ENCODE results near the gene ITGA11.

The ITGA11 gene

DNA sequence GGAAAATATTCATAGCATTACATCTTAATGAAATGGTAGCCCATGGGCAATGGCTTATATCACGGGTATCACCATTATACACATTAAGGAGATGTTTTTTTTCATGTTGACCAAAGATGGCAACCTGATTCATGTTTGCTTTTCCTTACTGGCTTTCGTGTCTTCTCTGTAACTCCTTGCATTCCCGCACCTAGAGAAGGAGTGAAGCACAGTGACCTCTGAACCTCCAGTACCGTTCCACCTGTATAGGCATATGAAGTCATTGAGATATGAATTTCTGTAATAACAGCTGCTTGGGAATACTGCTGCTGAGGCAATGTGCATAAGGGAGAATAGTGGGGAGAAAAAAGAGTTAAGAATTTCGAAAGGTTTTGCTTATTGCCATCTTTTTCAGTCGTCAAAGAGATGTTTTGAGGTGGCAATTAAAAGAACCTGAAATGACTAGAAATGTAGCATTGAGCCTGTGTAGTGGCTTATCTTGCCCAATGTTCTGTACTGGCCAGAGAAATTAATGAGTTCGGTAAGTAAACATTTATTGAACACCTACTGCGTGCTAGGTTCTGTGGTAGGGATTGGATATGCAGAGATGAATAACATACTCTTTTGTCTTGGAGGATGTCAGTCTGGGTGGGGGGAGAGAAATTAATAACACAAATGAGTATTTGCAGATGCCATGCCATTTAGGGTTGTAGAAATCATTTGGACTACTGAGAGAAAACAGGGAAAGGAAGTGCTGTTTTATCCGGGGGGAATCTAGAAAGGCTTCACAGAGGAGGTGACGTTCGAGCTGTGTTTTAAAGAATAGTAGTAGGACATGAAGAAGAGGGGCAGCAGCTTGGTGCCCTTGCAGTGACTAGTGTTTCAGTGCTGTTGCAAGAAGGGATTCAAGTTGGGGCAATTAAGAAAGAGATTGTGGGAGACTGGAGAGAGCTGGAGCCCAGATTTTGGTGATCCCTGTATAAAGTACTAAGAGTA is 151.9 kb downstream of the ITGA11 start:
- DNase-seq: no peak

- peak; percentile 27 for DNase-seq
Measured at GRCh38 chr15:68278595-68279405, 153.2 kb downstream of the ITGA11 start.

- no peak for DNase-seq
Measured at GRCh38 chr15:68278345-68278594, 153.7 kb downstream of the ITGA11 start.

DNA sequence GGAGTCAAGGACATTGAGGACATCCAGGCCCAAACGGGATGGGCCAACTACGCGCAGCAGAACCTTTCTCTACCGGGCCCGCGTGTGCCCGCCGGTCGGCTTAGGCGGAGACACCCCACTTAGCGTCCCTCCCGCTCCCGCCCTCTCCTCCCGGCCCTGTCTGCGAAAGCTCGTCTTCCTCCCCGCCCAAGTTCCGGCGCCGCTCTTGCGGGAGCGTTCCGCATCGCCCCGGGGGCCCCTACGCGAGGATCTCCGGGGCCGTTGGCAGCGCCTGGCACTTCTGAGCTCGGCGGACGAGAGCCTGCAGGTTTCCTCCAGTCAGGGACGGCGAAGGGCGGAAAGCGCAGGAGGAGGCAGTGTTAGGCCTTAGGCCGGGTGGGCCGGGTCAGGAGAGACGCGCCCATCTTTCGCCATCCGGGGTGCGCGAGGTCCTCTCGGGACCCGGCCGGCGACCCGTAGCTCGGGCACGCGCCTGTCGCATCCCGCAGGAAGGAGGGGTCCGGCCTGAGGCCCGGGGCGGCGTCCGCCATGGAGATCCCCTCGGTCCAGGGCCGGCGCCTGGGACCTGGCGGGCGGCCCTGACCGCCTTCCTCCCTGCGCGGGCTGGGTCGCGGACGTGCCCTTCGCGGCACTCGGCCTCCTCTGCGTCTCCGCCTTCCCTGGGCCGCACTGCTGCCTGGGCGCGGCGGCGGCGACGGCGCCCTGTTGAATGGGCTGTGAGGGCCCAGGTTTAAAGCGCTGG is 154.2 kb downstream of the ITGA11 start, which contains the start of gene FEM1B:
Gene FEM1B, plus strand, starts transcription at position 143 of the 742 bp plus-strand sequence. CDS start 673 bp downstream, outside the sequence.
- peak; percentile 87 for DNase-seq

DNA sequence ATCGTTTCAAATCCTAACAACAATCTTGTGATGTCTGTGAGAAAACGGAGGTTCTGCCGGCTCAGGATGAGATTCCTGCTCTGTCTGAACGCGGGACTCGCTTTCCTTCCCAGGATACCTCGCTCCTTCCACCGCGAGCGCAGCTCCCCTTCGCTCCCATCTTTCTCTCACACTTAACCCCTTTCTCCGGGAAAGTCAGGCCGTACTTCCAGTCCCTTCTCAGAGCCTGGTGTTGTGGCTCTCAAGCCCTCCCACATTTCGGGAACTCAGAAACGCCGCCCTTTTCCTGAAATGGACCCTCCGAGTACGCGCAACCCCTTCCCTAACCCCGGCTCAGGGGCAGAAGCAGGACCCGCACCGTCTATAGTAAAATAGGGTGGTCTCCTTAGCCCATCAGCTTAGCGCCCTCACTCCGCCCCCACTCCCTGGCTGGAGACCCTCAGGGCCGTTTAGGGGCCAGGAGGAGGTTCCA is 154.8 kb downstream of the ITGA11 start:
- DNase-seq: peak; percentile 62

DNA sequence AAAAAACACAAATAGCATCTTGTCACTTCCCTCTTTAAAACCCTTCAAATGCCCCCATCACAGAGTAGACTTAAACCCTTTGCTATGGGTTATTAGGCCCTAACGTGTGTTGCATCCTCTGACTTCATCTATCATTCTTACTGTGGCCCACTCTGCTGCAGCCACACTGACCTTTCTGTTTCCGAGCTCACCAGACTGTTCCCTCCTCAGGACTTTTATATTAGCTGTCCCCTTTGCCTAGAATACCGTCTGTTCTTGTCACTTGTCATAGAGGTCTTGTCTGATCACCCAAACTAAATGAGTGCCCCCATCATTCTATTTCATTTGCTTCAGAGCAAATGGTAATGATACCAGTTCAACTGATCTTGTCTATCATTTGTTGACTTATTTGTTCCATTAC is 155.3 kb downstream of the ITGA11 start:
- no peak for DNase-seq

DNA sequence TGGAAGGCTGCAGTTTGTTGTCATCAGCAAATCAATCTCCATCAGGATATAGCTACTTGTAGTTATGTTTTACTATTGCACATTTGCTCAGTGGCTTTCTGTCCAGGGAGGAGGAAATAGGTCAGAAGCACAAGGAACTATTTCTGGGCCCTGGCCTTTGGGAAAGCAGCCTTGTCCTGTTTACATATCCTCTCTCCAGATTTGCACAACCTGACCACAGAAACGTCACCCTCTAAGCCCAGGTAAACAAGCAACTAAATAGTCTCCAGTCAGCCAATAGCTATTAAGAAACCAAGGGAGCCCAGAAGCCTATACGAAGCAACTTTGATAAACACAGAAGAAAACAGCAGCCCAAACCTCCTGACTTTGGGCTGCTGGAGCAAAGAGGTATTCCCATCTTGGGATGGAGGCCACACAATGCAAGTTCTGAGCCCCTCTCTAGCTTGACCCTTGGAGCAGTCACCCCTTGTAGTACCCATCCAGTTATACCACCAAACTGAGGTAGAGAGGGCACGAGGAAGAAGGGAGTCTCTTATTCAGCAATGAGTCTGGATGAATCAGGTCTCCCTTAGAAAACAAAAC is 156.7 kb downstream of the ITGA11 start:
- no peak for DNase-seq

DNA sequence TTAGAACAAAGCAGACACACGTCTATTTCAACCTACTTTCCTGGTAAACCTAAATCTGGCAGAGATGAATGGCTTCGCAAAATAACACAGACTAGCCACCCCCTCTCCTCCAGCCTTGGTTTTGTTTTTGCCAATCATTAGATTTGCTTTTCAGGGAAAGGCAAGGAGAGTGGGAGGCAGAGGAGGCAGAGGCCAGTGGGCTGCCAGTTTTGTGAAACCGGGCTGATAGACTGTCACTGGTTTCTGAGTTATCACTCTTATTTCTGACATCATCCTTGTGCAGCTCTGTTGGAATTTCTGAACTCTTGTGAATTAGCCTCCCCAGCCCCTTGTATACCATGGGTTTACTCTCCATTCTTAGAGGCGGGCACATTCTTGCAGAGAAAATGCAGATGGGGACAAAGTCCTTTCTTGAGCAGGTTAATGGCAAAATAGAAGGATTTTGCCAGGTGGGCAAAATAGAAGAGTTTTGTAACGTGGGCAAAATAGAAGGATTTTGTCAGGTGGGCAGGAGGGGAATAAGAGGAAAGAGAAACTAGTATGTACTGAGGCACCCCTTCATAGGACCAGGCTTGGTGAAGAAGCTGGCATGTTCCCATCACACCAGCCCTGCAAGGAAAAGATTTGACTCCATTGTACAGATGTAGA is 157.6 kb downstream of the ITGA11 start:
- DNase-seq: no peak

DNA sequence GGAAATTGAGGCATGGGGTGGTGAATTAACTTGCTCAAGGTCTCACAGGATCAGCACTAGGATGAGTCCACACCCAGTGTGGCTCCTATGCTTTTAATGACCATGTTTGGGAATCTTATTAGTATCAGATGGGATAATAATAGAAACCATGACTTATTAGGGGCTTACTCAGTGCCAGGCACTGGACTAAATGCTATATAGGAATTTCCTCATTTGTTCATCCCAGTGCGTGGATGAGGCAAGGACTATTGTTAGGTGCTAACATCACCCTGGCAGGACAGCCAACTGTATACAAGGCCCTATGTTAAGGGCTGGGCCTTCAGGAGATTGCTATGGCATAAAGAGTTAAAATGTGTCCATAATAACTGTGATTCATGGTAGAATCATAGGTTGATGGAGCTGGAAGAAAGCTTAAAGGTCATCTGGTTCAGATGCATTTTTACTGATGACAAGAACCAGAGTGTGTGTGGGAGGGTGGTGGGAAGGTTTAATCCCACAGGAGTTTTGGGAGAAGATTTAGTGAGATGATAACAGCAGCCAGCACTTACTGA is 159.2 kb downstream of the ITGA11 start:
- no peak for DNase-seq

- DNase-seq: no peak
Measured at GRCh38 chr15:68271854-68272471, 160.0 kb downstream of the ITGA11 start.

DNA sequence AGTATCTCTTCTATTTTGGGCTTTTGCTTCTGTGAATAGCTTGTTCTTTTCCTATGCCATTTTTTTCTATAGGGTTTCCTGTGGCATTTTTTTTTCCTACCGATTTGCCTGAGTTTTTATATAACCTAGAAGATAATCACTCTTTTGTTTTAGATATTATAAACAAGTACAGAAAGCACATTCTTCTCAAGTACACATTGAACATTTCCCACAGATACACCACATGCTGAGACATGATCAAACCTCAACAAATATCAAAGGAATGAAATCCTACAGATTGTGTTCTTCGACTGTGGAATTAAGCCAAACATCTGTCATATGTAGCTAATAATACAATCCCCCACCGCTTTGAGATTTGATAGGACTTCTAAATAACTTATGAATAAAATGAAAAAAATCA is 163.6 kb downstream of the ITGA11 start:
- no peak for DNase-seq

DNA sequence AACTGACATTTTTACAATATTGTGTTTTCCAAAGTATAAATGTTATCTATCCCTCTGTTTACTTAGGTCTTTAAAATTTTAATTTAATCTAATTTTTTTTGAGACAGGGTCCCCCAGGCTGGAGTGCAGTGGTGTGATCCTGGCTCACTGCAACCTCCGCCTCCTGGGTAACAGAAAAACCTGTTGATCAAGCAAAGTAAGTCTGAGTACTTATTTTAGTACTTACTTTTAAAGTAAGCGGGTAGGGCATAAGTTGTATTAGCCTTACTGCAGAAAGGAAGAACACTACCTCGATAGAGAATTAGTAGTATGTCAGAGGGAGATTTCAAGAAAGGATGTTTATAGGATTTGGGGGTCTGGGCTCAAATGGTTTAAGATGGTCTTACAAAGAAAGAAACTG is 166.3 kb downstream of the ITGA11 start:
- DNase-seq: no peak

DNA sequence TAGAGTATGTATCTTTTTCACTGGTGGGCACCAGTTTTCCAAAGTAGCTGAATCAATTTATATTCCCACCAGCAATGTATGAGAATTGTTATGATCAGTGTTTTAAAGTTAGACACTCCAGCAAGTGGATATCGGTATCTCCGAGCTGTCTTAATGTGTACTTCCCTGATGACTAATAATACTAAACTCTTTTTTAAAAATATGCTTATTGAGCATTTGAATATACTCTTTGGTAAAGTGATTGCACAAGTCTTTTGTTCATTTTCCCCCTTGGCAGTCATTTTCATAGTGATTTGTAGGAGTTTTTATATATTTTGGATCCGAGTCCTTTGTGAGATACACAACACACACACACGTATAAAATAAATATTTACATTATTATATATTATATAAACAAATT is 166.9 kb downstream of the ITGA11 start:
- no peak for DNase-seq

DNA sequence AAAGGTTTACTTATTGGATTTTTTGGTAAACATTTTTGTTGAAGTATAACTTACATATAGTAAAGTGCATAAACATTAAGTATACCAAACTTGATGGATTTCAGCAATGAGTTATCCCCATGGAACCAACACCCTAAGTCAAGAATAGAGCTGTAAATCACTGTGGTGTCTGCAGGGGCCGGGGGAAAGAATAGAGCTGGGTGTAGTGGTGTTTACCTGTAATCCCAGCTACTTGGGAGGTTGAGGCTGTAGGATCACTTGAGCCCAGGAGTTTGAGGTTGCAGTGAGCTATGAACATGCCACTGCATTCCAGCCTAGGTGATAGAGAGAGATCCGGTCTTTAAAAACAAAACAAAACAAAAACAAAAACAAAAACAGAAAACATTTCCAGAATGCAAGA is 167.7 kb downstream of the ITGA11 start:
- DNase-seq: no peak

GRCh38 chr15:68262514-68263356 is 169.2 kb downstream of the ITGA11 start:
- DNase-seq: no peak

DNA sequence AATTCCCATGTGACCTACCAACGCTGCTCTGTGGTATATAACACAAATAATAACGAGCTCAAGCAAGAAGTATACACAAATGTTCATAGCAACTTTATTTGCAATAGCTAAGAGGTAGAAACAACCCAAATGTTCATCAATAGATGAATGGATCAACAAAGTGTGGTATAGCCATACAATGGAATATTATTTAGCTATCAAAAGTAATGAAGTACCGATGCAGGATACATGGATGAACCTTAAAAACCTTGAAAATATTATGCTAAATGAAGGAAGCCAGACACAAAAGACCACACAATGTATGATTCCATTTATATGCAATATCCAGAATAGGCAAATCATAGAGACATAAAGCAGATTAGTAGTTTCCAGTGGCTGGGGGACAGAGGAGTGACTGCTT is 170.0 kb downstream of the ITGA11 start:
- DNase-seq: no peak

DNA sequence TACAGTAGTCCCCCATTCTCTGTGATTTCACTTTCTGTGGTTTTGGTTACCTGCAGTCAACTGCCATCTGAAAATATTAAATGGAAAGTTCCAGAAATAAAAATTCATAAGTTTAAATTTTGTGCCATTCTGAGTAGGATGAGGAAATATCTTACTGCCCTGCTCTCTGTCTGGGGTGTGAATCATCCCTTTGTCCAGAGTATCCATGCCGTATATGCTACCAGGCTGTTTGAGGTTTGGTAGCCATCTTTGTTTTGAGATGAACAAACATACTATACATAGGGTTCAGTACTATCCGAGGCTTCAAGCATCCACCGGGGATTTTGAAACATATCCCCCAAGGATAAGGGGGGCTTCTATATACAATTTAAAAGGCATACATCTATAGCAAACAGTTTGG is 170.7 kb downstream of the ITGA11 start:
- DNase-seq: no peak

DNA sequence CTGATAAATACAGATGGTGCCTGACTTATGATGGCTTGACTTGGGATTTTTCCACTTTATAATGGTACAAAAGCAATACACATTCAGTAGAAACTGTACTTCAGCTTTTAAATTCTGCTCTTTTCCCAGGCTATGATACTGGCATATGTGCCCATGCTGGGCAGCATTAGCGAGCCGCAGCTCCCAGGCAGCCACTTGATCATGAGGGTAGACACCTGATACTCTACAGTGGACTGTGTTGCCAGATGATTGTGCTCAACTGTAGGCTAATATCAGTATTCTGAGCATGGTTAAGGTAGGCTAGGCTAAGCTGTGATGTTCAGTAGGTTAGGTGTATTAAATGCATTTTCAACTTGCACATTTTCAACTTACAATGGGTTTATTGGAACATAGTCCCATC is 172.1 kb downstream of the ITGA11 start:
- DNase-seq: no peak

DNA sequence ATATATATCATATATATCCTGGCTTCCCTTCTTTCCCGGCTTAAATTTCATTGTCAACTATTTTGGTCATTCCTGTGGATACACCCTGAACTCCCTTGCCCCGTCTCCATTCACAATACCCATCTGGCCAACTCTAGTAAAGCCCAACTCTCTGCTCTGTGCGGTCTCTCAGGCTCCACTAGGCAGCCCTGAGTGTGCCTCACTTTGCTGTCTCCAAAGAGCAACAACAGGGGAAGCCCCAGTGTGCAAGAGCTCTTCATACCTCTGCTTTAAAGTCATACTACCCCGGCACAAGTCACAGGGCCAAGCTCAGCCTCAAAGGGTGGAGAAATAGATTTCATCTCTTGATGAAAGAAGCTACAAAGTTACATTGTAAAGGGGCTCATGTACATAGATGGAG is 173.3 kb downstream of the ITGA11 start:
- DNase-seq: no peak

DNA sequence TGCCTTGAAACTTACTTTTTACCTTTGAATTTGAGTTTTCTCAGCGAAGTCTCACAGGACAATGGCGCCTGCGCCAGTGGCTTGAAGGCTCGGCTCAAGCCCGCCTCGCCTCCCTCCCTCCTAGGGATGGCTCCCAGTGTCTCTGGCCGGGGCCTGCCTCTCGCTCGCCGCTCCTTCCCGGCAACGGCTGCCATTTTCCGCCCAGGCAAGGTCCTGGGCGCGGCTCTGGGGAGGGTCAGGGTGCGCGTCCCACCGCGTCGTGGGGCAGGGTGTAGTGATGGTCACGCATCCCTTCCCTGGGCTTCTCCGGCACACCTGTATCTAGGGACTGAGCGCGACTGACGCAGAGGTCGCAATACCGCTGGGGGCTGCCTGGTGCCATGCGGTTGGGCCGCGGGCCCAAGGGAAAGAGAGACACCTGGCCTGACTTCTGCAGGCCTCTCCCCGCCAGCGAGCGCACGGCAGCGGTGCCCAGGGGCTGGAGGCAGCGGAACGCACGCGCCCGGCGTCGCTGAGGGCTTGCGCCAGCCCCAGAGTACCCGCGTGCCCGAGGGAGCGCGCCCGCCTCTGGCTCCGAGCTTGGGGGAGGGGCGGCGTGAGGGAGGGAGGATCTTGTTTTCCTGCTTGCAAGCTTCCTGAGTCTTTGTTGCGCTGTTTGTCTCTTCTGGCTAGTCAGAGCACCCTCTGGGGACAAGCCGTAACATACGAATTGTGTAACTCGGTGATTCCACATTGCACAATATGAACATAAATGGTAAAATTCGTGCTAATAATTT is 175.1 kb downstream of the ITGA11 start:
- no peak for DNase-seq

All from NCI-H345 (cell line).